HG02798 (cell line): ENCODE data around the gene ATP2C1.
A peak's percentile ranks its signal among the peaks of the same experiment; 100 is the strongest.
"Not testable (repeated sequence)": the region's sequence is repeated elsewhere in the genome, so short reads cannot be mapped to it uniquely, and the experiment has no call there.

Experiments used
- ATAC-seq: cut with Tn5 transposase; IDR thresholded peaks from one replicate; pipeline ENCODE4 v1.9.1; 2021; ENCODE audit warnings: mild to moderate bottlenecking; ENCODE audit not compliant: unreplicated experiment, poor library complexity

Gene ATP2C1, protein sequence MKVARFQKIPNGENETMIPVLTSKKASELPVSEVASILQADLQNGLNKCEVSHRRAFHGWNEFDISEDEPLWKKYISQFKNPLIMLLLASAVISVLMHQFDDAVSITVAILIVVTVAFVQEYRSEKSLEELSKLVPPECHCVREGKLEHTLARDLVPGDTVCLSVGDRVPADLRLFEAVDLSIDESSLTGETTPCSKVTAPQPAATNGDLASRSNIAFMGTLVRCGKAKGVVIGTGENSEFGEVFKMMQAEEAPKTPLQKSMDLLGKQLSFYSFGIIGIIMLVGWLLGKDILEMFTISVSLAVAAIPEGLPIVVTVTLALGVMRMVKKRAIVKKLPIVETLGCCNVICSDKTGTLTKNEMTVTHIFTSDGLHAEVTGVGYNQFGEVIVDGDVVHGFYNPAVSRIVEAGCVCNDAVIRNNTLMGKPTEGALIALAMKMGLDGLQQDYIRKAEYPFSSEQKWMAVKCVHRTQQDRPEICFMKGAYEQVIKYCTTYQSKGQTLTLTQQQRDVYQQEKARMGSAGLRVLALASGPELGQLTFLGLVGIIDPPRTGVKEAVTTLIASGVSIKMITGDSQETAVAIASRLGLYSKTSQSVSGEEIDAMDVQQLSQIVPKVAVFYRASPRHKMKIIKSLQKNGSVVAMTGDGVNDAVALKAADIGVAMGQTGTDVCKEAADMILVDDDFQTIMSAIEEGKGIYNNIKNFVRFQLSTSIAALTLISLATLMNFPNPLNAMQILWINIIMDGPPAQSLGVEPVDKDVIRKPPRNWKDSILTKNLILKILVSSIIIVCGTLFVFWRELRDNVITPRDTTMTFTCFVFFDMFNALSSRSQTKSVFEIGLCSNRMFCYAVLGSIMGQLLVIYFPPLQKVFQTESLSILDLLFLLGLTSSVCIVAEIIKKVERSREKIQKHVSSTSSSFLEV

DNA sequence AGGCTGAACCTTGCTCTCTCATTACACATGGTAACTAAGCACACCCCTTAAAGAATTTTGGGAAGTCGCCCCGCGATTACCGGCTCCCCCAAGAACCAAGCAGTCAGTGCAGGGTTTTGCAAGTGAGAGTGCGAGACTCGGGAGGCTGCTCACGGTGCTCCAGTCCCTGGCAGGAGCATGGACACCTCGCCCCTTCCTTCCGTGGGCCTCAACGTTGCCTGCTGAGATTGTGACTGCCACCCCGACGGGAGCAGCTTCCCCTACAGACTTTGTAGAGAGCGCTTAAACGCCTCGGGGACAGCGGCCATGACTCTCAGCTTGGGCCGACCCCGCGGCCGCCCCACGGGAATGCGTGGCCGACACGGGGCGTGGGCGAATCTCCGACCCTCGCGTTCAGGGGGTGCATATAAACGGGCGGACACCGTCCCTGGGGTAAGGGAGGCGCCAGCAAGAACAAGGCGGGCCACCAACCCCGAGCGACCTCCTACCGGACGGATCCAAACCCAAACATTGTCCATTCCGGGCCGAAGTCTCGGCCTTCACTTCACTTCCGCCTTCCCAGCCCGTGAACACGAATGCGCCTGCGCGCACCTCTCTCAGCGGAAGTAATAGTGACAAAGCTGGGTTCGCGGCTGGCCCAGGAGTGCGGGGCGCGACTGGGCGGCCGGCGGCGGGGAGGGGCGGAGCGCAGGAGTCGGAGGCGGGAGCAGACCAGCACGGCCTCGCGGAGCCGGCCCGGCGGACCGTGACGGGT lies at the start of gene ATP2C1:
TSS of gene ATP2C1 (plus strand) at position 709 of the 754 bp plus-strand sequence. CDS start 686 bp downstream, outside the sequence.
- ATAC-seq = peak; percentile 92

DNA sequence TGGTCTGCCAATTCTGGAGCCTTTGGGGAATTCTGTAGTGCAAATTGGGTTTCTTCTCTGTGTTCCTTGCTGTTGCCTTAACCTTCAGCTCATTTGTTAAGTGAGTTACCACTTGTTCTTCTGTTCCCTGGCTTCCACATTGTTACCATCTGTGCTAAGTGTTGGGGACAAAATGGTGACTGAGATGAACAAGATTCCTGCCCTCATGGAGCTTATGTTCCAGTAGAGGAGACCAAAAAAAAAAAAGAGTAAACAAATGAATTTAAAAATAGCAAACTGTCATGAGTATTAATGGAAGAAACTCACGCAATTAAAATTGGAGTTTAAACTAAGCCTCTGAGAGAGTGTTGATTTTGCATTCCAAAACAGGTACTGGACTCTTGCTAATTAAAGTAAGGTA lies 49.4 kb upstream of the ATP2C1 start:
- ATAC-seq = no peak

DNA sequence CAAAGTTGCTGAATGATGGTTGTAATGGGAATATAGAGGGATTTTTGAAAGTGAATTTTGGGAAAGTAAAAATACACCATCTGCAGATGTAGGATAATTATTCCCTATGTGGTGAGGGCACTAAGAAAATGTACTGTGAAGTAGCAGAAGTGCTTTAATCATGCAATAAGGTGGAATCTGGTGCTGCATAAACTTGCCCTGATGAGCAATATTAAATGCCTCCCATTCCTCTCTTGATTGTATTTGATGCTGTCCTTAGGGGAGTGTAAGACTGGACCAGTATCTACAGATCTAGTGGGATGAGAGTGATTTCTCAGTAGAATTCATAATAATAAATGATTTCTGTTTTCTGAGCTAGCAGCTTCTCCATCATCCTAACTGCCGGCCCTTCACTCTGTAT lies 47.7 kb upstream of the ATP2C1 start:
- ATAC-seq = no peak

DNA sequence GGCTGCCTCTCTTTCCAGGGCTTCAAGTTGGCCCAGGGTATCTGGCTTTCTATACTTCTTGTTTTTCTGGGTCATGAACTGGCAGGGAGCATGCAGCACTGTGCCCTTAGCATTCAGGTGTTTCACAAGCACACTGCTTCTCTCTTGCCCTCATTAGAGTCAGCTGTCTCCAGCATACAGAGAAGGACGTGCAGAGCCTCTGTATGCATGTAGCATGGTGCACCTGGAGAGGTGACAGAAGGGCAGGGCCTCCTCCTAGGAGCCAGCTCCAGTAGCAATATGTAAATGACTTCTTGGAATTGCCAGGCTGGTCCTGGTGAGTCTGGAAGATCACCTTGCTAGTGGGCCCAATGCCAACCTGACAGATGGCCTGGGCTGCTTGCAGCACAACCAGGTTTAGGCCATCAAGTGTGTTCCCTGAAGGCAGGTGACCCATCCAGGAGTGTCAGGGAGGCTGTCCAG lies 44.8 kb upstream of the ATP2C1 start:
- ATAC-seq = no peak

DNA sequence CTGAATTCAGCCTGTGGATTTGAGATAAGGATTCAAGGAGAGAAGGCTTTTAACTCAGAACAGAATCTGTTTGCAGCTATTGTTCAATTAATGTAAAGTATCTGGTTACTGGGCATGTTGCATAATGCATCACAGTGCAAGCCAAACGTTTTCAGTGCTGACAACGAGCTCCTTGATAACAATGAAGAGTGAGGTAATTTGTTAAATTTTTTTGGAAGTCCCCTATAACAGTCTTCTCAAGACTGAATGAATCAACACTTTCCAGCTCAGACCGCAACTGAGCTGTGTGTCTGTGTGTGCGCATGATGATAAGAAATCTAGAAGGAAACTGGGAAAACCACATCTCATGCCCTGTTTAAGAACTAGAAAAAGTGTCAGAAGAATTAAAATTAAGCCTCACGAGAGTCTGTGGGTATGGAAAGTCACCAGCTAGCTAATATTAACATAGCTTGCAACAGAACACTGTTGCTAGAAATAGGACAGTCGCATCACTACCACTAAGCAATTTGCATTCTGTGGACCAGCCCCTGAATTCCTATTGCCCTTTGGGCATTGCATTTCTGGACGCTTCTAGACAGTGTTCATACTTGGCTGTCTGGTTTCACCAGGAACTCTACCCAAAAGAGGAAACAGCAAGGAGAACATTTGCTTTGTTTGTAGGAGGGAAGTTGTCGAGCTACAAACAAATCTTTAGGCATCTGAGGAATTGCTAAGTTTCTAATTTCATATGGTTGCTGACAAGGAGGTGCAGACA lies 43.7 kb upstream of the ATP2C1 start:
- ATAC-seq = peak; percentile 71

DNA sequence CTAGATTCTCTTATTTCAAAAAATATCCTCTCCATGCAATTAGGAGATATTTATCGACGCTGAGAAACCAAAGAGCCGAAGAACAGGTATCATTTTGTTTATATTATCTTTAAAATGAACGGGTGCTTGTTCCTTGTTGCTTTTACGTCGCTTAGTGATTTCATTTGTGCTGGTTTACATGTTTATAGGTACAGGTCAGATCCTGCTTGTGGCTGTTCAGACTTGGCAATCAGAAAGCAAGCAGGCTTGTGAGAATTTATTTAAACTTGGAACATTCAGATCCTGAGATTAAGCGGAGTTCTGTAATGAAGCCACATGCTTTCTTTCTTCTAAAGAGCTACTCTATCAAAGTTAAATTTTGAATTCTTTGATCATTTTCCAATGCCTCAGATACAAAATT lies 43.0 kb upstream of the ATP2C1 start:
- ATAC-seq = no peak

DNA sequence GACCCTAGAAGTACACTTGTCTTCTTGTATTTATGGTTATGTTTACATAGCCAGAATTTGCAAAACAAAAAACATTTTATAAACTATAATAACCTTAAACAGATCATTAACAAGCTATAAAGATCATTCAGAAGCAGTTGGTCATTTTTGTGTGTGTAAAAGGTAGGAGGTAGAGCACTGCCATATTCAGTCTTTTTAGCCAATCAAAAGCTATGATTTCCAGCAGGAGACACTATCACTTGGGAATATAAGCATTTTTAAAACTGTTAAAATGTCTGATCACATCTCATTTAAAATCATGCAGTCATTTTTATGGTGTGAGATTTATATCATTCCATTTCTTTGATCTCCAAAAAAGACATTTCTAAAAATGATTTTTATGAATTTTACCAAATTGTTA lies 42.6 kb upstream of the ATP2C1 start:
- no peak for ATAC-seq

DNA sequence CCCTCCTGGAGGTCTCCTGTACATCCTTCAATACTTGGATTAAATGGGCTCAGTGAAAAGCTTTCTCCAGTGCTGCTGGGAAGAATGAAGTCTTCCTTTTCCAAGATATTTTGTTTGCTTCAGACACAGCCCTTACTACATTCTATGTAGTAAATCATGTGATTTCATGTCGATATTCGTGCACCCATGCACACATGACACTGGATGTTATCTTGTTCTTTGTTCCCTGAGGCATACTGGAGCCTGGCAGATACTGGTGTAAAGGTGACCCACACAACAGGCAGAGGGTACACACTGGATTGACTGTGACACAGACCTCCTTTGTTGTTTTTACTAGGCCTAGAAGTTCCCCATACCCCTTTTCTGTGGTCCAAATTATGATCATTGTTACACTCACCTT lies 40.3 kb upstream of the ATP2C1 start:
- ATAC-seq = no peak

DNA sequence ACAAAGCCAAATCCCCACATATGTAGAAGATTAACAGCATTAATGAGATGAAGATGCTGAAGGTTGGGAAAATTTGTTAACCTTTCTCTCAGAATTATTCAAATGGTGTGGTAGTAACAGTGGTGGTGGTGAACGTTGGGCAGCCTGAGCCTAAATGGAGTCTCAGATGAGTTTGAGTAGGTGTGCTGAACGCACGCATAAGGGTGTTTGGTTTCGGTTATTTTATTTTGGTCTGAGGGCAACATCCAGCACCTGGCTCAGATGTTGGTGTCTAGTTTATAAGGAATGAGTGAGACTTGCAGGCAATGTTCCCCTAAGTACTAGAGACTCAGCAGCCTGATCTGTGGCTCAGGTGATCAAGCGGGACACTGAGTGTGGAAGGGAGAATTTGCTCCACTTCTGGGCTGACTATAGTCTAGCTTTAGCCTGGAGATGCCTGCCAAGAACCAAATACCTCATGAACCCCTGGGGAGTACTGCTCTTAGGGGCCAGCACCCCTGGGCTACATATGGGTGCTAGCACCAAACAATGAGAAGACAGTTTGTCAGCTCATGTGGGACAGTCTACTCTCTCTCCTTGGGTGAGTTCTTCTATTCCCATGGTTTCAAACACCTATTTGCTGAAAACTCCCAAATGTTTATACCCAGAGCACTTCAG lies 39.5 kb upstream of the ATP2C1 start:
- ATAC-seq = peak; percentile 60

DNA sequence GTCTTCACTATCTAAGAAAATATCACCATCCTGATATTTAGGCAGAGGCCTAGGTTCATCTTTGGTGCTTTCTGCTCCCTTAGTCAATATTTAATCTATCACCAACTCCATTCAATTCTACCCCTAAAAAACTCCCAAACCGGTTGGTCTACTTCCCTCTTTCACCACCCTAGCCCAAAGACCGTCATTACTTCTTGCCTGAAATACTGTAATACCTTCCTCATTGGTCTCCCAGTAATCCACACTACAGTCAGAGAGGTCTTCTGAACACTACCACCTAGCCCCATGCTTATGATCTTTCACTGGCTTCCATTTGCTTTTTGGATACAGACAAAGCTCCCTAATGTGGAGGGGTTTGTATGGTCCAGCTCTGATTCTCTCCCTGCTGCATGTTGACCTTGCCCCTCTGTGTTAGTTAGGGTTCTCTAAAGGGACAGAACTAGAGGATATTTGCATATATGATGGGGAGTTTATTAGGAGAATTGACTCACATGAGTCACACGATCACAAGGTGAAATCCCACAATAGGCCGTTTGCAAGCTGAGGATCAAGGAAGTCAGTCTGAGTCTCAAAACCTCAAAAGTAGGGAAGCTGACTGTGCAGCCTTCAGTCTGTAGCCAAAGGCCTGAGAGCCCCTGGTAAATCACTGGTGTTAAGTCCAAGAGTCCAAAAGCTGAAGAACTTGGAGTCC lies 36.4 kb upstream of the ATP2C1 start:
- no peak for ATAC-seq

DNA sequence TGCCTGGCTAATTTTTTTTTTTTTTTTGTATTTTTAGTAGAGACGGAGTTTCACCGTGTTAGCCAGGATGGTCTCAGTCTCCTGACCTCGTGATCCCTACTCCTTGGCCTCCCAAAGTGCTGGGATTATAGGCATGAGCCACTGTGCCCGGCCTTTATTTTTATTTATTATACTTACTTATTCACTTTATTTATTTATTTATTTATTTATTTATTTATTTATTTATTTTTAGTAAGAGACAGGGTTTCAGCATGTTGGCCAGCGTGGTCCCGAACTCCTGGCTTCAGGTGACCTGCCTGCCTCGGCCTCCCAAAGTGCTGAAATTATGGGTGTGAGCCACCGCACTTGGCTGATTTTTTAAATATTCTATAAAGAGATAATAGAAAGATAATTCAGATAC lies 31.8 kb upstream of the ATP2C1 start:
- ATAC-seq = not testable (repeated sequence)

DNA sequence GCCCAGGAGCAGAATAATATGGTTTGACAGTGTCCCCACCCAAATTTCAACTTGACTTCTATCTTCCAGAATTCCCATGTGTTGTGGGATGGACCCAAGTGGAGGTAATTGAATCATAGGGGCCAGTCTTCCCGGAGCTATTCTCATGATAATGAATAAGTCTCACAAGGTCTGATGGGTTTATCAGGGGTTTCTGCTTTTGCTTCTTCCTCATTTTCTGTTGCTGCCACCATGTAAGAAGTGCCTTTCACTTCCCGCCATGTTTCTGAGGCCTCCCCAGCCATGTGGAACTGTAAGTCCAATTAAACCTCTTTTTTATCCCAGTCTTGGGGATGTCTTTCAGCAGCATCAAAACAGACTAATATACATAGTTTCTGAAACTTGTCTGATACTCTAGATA lies 28.4 kb upstream of the ATP2C1 start:
- ATAC-seq = no peak

DNA sequence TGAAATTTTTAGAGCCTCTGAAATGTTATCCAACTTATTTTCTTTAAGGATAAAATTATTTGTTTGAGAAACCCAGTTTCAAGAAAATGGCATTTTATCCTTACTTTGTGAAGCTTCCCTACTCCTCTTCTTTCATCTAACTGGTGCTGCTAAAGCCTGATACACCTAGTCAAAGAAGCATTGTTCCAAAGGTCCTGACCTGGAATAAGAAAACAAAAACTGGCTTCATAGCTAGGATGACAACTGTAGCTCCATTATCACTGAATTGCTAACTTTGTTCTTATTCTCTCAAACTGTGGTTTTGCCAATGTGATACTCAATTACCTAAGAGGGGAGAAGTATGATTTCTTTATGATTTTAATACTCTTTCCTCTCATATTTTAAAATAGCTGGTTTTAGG lies 27.6 kb upstream of the ATP2C1 start:
- ATAC-seq = no peak

DNA sequence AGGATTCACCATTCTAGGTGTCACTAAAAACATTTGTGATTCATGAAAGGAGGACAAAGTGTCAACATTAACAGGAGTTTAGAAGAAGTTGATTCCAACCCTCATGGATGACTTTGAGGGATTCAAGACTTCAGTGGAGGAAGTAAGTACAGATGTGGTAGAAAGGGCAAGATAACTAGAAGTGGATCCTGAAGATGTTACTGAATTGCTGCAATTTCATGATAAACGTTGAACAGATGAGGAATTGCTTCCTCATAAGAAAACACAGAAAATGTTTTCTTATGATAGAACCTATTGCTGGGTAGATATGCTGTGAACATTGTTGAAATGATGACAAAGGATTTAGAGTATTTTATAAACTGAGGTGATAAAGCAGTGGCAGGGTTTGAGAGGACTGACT lies 23.5 kb upstream of the ATP2C1 start:
- ATAC-seq = no peak

DNA sequence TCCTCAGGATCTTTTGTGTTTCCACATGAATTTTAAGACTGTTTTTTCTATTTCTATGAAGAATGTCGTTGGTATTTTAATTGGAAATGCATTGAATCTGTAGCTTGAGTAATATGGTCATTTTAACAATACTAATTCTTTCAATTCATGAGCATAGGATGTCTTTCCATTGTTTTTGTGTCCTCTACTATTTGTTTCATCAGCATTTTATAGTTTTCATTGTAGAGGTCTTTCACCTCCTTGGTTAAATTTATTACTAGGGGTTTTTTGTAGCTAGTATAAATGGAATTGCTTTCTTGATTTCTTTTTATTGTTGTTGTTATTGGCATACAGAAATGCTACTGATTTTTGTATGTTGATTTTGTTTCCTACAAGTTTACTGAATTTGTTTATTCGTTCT lies 17.3 kb upstream of the ATP2C1 start:
- no peak for ATAC-seq

DNA sequence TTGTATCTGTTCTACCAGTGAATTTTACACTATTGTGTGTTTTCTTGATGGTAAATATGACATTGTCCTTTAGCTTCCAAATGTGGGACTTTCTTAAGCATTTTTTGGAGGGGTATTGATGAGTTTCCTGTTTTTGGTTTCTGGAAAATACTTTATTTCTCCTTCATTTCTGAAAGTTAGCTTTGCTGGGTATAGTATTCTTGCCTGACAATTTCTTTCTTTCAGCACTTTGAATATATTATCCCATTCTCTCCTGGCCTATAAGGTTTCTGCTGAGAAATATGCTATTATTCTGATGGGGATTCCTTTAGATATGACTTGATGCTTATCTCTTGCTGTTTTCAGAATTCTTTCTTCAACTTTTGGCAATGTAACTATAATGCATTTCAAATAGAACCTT lies 15.4 kb upstream of the ATP2C1 start:
- ATAC-seq = no peak

DNA sequence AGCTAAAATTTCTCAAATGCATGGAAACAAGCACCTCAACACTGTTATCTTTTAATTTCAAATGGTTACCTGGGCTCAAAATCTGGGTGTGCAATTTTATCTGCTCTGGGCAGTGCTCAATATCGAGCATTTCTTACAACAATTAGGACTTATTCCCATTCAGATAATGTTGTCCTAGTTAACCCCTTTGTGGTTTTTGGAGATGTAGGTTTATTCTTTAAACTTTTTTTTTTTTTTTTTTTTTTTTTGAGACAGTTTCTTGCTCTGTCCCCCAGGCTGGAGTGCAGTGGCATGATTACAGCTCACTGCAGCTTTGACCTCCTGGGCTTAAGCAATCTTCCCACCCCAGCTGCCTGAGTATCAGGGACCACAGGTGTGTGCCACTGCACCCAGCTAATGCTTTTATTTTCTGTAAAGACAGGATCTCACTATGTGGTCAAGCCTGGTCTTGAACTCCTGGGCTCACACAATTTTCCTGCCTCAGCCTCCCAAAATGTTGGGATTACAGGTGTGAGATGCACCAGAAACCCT lies 4.4 kb upstream of the ATP2C1 start:
- no peak for ATAC-seq

DNA sequence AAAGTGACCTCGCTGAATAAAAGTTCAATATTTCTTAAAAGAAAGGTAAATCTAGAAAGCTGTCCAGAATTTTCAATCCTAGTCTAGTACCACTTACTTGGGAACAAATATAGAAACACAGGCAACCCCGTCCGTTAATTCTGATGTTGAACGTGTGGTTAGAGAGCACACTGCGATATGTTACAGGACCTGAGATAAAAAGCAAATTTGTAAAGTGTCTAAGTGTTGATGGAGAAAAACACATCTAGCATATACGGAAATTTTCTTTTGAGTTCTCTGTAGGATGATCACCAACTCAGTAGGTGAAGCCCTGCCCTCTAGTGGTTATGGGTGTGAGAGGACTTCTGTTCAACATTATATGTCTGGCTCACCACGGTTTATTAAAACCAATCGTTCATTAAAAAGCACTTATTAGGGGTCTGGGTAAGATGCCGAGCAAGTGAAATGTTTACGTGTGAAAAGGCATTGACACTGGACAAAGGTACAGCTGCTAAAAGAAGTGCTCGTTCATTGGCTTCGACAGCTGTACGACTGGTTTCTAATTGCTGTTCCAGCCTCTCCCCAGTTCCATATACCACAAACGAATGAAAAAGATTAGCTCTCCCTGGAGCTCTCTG lies 1.0 kb upstream of the ATP2C1 start:
- ATAC-seq = peak; percentile 39
